ENCODE data around the gene APEH.

The APEH gene

DNA sequence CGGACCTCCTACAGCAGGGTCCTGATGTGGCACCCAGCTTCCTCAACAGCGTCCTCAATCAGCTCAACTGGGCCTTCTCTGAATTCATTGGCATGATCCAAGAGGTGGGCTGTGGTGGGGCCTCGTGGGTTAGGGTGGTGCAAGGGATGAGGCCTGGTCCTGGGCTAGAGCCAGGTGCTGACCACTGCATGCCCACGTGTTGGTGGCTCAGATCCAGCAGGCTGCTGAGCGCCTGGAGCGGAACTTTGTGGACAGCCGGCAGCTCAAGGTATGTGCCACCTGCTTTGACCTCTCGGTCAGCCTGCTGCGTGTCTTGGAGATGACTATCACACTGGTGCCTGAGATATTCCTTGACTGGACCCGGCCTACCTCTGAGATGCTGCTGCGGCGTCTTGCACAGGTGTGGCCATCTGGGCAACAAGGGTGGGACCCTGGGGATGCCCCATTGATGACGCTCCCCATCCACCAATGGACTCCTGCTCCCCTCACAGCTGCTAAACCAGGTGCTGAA is 41.5 kb downstream of the APEH start:
- DNase-seq: no peak

DNA sequence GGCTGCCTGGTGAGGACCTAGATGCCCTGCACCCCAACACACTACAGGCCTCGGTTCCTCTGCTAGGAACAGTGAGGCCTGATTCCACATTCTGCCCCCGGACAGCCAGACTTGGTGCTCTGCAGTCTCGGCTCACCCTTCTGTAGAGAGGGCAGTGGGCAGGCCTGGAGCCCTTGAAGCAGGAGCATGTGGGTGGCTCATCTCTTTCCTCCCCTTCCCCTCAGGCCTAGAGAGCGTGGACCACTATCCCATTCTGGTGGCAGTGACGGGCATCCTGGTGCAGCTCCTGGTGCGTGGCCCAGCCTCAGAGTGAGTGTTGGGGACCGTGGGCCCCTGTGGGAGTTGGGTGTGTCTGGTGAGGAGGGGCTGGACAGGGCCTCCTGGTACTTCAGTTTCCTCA is 42.0 kb downstream of the APEH start:
- DNase-seq: no peak

DNA sequence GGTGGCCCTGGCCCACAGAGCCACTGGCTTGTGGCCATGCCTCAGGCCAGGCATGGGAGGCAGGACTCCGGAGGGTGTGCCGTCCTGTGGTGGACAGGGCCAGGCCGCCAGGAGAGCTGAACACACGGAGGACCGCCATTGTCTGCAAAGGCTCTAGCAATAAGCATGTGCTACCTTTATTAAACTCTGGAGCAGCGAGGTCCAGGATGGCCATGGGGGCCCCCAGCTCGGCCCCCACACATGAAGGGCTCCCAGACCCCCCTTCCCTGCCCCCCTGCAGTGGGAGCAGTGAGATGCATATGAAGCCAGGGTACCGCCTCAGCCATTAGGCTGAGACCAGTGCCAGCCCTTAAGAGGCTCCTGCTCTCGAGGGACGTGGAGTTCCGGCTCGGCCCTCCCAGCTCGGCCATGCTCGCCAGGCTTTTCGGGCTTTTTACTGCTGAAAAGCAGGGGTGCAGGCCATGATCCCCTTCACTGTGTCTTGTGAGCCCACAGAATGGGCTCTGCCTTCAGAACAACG is 42.6 kb downstream of the APEH start:
- DNase-seq: no peak

DNA sequence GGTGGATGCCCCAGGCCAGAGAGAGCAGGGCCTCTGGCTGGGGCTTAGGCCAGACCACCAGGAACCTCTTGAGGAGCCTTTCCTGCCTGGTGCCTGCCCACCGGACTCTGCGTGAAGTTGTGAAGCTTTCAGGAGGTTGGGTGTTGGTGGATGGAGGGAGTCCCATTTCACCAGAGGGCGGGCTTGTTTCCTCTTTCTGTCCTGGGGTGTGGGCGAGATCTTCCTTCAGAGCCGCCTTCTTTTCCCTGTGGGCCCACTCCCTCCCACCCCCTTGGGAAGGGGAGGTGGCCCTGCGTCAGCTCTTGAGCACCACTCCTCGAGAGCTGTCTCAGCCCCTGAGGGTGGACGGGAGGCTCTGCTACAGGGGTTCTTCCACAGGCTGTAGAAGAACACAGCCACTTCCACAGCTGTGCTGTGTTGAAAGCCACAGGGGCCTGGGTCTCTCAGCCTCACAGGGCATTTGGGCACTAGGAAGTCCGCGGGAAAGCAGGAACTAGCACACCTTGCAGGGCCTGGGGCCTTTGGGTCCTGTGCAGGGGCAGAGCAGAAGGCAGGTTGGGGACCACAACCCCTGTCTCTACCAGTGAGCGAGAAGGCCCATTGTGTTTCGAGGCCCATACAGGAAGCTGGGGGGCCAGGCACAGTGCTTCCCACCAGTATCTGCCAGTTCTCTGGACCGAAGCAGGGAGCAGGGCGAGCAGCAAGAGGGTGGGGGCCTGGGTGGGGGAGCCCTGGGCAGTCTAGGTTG is 43.2 kb downstream of the APEH start:
- no peak for DNase-seq

DNA sequence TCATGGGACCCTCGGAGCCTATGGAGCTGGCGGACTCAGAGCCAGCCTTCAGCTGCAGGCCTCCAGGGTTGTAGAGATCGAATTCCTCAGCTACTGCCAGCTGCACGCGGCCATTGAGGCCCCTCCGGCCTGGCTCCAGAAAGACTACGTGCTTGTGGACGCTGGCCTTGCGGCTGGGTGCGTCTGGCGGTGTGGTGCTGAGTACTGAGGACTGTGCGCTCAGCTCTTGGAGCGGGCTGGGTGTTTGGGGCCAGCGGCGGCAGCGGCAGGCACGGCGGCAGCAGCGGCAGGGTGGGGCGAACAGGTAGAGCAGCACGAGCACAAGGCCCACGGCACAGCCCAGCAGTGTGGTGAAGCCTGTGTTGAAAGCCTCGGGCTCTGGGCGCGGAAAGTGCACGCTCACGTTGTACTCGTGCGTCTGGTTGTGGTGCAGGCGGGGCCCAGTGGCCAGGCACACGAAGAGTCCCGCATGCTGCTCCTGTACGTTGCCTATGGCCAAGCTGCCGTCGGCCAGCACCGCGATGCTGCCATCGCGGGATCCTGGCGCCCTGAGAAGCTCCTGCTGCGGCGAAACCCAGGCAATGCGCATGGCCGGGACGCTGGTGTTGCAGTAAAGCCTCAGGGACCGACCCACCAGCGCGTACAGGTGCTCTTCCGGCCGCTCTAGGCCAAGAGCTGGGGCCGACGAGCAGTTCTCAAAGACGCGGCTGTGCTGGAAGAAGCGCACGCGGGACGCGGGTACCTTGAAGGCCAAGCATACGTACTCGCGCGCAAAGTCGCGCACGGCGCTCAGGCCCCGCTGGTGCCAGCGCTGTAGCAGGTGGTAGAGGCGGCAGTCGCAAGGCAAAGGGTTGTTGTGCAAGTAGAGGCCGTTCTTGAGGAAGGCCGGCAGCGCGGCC is 44.1 kb downstream of the APEH start:
- no peak for DNase-seq

DNA sequence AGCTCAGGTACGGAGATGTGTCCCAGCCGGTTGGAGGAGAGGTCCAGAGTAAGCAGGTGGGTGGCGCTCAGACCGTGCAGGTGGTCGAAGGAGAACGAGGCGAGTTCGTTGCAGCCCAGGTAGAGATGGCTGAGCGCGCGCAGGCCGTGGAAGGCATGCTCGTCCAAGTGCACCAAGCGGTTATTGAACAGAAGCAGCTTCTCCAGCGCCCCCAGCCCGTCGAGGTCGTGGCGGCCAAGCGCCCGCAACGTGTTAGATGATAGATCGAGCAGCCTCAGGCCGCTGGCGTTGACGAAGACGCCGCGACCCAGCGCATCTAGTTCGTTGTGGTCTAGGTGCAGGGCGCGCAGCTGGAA is 44.7 kb downstream of the APEH start:
- peak; percentile 65 for DNase-seq

DNA sequence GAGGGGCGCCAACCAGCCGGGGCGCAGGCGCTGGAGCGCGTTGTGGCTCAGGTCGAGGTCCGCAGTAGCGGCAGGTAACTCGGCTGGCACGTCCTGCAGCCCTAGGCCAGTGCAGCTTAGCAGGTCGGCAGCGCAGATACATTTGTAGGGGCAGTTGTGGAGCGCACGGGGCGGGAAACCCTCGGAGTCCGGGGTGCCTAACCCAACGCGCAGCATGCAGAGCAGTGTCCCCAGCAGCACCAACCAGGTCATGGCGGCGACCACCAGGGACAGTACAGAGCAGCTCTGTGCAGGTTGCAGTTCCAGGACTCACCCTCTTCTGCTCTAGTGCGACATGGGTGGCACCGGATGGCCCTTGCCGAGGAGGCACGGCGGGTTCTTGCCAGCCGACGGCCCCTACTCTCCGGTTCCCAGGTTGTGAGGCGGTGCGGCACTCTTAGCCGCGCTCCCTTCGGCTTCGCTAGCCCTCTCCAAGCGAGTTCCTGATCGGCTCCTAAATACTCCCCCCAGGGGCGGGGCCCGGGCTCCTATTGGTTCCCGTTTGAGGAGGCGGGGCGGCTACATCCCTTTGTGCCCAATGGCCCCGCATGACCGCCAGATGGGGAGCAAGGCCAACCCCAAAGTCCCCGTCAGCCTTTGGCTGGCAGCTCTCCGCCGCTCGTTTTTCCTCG is 45.2 kb downstream of the APEH start, which contains the start of gene AMIGO3:
AMIGO3 (minus strand) TSS at position 471 of the 671 bp plus-strand sequence; CDS start at position 252, 219 bp downstream.
- DNase-seq: peak; percentile 99

DNA sequence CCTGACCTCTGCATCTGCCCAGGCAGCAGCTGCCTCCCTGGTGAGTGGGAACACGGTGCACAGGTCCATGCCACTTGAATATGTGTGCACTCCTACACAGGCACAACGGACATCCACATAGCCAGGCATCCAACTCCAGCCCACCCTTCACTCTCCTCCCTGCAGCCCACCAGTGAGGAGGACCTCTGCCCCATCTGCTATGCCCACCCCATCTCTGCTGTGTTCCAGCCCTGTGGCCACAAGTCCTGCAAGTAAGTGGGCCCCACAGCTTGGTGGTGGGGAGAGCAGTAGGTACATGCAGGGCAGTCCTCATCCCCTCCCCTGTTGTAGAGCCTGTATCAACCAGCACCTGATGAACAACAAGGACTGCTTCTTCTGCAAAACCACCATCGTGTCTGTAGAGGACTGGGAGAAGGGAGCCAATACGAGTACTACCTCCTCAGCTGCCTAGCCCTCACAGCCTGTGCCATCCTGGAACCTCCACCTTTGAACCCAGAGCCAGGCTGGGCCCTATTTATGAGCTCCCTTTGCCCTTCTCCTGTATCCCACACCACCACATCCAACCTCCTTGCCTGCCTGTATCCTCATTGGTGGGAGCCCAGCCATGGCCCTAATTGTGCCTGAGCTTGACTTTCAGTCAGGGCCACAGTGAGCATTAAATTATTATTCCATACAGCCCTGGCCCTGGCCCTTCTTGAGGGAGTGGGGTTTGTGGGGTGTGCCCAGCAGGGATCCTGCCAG is 46.9 kb downstream of the APEH start:
- no peak for DNase-seq

DNA sequence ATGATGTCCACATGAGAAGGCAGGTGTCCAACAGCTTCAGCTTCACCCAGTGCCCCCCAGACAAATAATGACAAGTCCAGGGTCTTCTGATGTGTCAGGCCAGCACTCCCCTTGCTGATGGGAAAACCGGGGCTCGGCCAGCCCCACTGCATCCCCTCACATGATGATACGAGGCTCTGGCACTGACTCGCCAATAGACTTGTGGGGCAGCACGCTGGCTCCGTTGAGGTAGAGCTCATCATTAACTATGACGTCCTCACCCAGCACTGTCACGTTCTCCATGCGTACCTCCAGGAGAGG is 47.4 kb downstream of the APEH start:
- no peak for DNase-seq

DNA sequence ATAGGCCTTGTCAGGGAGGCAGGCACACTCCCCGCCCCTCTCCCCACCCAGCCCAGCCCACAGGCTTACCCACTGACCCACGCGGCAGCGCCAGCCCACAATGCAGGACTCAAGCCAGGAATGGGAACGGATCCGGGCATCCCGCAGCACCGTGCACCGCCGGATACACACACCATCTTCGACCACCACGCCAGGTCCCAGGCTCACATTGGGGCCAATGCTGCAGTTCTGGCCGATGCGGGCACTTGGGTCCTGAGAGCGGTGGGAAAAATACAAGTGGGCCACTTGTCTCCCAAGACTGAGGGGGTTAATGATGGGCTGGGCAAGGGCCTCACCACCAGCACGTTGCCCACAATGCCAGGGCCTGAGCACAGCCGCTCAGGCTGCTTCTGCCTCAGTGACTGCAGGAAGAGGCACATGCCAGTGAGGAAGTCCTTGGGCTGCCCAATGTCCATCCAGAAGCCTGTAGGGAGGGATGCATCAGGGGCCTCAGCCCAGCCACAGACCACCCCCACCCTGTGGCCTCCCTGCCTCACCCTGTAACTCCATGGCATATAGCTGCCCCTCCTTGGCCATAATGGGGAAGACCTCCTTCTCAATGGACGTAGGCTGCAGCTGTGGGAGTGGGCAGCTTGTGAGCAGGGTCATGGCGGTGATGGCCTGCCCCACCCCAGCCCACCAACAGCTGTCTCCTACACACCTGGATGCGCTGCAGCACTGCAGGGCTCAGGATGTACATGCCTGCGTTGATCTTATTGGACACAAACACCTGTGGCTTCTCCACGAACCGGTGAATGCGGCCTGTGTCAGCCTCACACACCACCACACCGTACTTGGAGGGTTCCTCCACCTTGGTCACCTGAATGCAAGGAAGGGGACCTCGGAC is 48.0 kb downstream of the APEH start:
- DNase-seq: no peak

DNA sequence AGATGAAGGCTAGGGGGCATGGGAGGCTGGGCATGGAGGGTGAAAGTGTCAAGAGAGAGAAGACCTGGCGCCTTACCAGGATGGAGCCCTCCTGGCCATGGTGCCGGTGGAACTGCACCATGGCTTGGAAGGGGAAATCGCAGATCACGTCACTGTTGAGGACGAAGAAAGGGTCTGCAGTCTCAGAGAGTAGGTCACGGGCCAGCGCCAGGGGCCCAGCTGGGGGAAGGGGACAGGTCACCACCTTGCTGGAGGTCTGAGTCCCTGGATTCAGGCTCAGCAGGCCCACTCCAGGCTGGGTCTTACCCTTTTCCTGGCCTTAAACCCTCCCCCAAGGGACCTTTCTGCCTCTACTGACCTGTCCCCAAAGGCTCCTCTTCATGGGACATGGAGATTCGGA is 48.7 kb downstream of the APEH start:
- DNase-seq: no peak

DNA sequence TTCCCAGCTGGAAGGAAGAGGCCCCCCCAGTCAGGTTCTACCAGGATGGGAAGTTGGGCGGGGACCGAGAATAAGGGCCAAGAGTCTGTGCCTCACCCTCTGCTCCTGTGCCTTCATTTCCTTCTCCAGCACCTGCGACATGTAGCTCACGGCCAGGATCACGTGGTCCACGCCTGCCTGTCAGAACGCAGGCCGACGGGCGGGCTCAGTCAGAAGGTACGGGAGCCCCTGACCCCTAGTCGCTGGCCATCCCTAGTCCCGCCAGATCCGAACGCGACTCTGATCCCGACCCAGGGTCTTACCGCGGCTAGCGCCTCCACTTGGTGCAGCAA is 49.1 kb downstream of the APEH start:
- DNase-seq: peak; percentile 76

DNA sequence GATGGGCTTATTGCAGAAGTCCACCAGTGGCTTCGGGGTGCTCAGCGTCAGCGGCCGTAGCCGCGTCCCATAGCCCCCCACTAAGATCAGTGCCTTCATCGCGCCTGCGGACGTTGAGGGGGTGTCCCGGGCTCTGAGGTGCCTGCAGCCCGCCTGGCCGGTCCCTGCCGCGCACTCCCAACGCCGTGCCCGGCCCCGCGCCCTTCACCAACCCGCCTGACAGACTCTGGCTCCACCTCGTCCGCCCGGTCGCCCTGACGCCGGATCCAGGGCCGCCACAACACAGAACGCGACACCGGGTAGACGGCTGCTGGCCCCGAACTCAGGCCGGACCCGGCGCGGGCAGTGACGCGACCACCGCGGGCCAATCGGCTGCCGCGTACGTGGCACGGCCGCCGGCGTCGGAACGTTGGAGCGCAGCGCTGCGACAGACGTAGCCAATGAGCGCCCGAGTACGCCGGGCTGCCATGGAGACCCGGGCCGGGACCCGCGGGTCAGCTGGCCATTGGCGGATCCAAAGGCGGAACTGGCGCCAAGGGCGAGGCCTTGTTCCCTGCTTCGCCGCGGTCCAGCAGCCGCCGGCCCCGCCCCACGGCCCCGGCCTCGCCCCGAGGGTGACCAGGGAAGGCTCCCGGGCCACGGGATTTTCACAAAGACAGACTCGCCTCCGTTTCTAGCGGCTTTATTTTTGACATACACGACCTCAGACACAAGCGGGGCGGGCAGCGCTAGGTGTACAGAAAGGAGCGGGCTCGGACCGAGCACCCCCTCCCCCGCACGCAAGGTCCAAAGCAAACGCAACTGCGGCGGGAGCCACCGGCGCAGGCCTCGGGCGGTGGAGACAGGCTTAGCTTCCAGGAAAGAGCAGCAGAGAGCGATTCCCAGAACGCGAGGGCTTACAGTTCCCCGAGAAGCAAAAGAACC is 49.7 kb downstream of the APEH start, which contains the start of gene GMPPB:
GMPPB (minus strand) TSS at position 324 of the 924 bp plus-strand sequence; CDS start at position 99, 225 bp downstream.
- DNase-seq: peak; percentile 99

DNA sequence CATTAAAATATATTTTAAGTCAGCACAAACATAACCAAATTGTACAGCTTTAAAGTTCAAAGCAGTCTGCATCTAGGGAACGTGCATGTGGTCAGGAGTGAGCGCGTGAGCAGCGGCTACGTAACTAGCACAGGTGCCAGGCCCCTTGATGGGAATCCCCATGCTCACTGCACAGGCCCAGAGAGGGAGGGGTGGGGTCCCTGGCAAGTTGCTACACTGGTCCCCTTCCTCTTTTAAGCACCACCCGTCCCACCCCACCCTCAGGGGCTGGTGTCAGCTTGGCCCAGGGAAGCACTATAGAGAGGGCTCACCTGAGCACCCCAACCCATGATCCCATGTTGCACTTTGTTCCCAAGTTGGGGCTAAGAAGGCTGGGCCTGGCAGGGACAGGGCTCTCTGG is 50.4 kb downstream of the APEH start:
- DNase-seq: no peak

DNA sequence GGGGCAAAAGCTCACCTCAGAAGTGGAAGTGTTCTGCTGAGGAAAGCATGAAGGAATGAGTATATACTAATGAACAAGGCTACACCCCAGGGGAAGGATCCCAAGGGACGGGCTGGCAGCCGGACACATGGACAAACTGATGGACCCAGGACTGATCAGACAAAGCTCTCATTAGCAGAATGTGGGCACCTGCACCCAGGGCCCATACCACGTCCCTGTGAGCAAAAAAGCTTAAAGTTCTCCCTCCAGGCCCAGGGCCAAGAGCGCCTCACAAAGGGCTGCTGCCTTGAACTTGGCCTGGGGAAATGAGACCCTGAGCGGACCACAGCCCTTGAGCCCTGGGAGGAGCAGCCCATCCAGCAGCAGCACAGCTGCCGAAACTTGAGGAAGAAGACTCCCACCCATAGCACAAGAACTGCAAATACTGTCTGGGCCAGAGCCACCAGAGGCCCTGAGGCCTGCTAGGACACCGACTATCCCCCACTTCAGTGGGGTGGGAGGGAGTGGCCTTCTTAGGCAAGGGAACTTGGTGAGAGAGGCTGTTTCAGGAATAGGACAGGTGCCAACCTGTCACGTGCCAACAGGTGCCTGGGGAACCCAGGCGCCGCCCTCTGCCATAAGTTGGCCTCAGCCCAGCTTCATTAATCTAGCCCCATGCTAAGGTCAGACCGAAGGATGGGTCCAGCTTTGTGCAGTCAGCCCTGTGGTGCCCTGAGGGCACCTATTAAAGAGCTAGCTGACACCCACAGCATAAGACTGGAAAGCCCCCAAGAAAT is 51.9 kb downstream of the APEH start:
- DNase-seq: no peak

DNA sequence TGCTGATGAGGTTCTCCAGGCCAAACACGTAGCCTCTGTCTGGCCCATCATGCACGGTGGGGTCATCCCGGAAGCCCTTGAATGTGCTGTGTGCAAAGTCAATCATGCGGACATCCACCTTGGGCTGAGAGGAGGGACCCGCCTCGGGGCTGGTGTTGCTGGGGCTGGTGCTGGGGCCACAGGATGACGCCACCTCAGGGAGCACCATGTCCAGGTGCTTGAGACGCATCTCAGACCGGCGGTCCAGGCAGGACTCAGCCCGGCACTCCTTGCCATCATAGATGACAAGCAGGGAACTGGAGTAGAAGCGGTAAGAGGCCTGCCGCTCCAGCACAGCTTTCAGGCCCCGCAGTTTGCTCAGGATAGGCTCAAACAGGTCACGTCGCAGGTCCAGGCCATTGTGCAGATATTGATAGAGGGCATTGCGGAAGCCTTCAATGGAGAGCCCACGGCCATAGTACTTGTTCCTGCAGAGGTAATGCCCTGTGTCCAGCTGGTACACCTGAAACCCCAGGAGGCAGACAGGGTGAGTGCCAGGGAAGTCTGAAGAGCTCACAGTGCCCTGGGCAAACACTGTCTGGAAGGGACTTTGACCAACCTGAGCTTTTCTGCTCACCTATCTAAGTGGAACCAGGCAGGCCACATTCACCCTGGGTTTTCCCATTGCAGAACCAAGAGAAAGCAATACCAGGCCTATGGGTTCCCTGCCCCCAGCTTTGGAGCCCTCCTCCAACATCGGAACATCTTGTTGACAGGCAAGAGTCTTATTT is 53.2 kb downstream of the APEH start:
- no peak for DNase-seq

DNA sequence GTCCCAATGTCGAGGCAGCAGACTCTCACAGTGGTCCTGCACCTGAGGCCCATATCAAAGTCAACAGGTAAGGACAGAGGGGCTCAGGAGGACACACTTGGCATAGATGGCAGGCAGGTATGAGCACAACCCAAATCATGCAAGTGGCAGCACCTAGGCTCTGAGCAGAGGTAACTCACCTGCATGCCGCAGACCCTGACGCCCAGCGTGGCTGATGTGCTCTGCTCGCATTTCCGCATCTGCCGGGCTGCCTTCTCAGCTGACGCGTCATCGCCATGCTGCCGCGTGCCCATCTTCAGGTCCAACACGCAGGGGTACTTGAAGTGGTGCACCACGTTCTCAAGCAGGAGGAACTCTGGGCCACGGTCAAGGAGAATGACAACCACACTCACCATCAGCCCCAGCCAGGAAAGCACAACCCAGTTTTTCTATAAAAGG is 53.8 kb downstream of the APEH start:
- DNase-seq: no peak

DNA sequence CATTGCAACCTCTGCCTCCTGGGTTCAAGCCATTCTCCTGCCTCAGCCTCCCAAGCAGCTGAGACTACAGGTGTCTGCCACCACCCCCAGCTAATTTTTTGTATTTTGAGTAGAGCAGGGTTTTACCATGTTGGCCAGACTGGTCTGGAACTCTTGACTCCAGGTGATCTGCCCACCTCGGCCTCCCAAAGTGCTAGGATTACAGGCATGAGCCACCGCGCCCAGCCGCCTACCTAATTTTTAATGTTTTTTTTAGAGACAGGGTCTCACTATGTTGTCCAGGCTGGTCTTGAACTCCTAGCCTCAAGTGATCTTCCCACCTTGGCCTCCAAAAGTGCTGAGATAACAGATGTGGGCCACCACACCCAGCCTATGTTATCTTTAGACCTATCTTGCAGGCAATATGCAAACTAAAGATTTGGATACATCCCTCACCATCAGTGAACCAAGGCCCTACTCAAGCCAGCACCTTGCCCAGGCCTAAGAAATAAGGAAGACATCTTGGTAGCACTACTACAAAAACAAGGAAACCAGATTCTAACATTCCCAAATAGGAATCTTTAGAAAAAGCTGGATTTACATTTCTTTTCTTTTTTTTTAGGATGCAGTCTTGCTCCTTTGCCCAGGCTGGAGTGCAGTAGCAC is 55.9 kb downstream of the APEH start:
- peak; percentile 34 for DNase-seq

Data from hematopoietic multipotent progenitor cell treated with erythropoietin and hydrocortisone succinate and interleukin-3 and kit ligand, for 4 days (in vitro differentiated cells).